GM21367 (cell line): ENCODE measurements around the gene HOXB8.

Source experiments
- ATAC-seq: cut with Tn5 transposase; IDR thresholded peaks from one replicate; pipeline ENCODE4 v1.9.1; 2021; ENCODE audit not compliant: unreplicated experiment

The HOXB8 gene

DNA sequence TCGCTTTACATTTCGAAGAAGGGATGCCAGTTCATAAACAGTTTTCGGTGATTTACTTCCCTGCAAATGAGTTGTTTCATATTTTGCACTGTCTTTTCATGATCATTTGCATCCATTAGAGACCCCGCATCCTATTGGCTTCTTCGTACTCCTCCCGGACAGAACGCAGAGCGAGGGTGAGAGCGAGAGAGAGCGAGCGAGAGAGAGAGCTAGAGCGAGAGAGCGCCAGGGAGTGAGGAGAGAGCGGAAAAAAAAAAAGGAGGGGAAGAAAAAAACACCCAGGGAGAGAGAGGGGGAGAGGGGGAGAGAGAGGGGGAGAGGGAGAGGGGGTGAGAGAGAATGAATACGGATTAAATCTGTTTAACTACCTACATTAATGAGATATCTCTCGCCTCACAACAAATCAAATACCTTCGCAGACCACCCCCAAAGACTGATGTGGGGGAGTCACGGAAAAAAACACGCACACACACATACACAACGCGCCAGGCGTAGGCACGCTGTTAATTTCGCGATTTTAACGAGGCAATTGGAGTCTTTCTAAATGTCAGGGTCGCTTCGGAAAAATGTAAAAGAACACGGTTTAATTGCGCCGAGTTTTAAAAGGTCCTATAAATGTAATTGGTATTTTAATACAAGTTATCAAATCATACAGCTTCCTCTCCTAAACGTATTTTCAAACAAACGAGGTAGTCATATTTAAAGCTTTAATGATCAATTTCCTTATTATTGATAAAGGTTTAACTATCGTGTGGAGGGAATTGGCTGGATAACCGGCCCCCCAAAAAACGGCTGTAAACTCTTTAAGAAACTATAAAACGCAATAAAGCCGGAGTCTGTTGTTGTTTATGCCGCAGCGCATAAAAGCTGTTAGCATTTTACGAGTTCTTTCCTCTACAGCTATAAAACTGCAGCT lies at the start of gene HOXB8:
TSS of gene HOXB8 (minus strand) at position 246 of the 916 bp plus-strand sequence. CDS start 588 bp downstream, outside the sequence.
- no peak for ATAC-seq

DNA sequence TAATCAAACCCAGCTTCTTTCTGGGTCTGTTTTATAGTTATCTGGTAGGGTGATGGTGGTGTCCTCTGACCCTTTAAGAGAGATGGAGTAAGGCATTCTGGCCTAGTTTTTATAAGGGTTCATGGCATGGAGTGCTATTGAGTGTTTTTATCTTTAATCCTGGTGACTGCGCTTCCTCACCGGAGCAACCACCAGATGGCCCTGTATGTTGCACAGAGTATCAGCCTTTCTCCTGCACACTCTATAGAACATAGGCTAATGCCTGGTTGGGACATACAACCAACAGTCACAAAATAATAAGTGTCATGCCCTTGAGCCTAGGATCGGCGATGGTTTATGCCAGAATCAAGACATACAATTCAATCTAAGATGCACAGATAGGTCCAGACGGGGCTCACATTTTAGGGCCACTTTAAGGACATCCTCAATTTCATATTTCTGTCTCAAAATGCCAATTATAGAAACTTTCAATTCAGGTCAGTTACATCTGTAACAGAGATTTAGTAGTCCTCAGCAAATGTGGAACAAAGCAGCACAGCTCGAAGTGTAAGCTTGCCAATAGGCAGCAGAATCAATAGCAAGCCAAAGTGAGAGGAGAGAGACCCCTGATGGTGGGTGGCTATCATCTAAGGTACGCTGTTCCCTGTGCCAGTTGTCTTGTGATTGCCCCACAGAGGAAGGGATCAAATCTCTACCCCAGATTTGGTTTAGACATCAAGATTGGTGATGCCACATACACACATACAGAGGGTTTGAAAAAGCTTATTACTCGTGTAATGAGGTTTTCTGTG lies 48.2 kb upstream of the HOXB8 start:
- ATAC-seq = no peak

DNA sequence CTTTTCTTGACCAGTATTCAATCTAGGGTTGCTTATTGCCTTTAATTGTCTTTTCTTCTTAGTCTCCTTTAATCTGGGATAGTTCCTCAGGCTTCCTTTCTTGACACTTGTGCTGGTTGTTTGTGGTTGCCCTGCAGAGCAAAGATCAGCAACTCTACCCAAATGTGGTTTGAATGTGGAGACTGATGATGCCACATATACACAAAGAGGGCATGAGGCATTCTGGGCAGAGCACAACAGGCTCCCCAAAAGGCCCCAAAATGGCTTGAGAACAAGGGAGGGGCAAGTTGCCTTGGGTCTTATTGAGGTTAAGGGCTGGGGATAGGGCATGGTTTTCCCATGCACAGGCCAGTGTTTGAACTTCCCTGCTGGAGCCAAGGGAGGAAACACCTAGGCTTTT lies 40.8 kb upstream of the HOXB8 start:
- no peak for ATAC-seq

DNA sequence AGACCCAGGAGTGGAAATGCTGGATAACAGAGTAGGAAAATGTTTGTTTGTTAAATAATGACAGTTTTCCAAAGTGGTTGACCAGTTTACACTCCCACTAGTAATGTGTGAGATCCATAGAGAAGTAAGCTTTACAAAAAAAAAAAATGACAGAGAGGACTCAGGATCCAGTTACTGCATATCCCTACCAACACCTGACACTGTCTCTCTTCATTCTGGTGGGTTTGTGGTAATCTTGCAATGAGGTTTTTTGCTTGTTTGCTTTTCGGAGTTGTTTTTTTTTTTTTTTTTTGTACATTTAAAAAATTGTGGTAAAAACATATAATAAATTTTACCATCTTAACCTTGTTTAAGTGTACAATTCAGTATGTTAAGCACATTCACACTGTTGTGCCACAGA lies 34.6 kb upstream of the HOXB8 start:
- ATAC-seq = no peak

DNA sequence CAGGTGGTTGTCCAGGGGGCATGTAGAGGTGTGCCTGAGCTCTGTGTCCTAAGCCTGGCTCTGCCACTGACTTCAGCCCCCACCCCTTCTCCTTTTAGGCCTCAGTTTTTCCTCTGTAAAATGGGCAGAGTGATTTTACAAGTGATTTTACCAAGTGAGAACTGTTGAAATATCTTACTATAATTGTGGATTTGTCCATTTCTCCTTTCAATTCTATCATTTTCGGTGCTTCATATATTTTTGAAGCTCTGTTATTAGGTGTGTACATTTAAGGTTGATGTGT lies 32.8 kb upstream of the HOXB8 start:
- no peak for ATAC-seq

DNA sequence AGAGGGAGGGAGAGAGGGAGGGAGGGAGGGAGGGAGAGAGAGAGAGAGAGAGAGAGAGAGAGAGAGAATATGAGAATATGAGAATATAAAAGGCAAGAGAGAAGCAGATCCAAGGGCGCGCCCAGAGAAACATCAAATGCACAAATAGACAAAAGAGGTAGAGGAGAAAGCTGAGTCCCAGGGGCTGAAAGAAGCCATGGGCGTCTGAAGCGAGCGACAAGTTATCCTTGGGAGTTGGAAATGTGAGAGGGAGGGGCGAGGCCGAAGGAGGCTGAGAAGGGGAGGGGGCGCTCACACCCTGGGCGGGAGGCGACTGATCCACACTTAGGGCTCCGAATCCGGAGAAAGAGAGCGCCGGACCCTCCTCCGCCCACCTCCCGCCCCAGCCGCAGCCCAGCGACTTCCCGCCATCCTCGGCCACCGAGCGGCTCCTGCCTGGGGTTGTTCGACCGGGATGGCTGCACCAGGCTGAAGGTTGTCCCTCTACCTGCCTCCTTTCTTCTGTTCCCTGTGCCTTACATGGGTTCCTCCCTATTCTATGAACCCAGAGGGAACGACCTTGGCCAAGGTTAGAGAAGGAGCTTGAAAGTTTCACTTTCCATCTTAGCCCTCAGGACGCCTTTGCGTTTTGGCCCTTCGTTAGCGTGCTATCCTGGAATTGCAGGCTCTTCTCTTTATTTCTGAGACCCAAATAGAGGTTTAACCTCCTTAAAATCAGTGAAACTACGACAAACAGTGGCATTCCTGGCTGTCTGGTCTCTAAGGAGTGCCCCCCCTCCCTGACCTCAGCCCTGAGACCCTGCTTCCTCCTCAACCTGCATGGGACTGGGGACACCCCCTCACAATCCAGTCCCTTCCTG lies 32.2 kb upstream of the HOXB8 start:
- no peak for ATAC-seq

DNA sequence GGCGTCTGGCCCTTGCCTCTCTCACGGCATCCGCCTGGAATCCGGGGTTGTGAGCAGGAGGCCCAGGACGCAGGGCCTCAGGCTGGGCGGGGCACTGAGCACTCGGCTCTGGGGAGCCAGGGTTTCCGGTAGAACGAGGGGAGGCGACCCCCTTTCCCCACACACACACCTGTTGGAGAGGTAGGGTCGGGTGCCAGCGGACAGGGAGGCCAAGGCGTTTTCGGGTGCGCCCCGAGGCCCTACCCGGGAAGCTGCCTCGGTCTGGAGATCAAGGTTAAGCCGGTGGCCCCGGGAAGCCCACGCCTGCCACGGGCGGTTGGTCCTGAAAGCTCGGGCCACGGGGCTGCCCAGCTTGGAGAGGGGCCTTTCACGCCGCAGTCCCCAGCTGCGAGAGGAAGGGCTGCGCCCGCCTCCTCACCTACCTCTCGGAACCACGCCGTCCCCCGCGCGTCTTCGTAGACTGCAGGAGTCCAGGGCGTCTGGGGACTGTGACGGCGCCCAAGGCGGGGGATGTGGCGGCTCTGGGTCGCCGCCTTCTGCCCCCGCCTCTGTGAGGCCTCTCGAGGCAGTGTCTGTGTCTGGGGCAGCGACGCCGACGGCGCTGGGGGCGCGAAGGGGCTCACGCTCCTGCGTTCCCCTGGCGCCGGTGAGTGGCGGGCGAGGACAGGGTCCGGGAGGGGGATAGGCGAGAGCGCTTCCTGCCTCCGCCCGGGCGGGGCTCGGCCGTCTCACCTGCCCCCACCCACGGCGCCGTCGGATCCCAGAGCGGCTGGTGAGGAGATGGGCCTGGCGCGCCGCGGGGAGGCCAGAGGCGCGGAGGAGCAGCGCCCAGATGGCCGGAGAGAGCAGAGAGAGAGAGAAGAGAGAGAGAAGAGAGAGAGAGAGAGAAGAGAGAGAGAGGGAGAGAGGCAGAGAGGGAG lies 31.4 kb upstream of the HOXB8 start:
- no peak for ATAC-seq

DNA sequence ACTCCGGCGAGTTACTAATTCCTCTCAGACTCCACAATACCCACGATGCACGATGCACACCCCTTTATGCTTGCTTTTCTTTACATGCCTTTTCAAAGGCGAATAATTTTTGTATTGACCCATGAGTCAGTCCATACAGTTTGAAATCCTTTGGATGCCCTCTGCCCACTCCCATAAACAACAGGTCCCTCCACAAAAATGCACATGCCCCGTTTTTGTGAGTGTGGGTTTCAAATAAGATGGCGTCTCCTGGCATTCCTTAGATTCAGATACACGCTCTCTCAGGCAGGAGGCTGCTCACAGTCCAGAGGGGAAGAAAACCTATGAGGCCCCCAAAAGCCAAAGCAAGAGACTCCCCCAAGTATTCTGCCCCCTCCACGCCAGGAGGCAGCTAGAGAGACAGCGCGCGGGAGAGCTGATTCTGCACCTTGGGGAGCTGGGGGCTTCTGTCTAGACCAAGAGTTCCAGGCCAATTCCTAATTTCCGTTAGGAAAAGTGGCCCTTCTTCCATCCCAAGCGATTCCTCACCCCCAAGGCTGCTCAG lies 30.6 kb upstream of the HOXB8 start:
- no peak for ATAC-seq

DNA sequence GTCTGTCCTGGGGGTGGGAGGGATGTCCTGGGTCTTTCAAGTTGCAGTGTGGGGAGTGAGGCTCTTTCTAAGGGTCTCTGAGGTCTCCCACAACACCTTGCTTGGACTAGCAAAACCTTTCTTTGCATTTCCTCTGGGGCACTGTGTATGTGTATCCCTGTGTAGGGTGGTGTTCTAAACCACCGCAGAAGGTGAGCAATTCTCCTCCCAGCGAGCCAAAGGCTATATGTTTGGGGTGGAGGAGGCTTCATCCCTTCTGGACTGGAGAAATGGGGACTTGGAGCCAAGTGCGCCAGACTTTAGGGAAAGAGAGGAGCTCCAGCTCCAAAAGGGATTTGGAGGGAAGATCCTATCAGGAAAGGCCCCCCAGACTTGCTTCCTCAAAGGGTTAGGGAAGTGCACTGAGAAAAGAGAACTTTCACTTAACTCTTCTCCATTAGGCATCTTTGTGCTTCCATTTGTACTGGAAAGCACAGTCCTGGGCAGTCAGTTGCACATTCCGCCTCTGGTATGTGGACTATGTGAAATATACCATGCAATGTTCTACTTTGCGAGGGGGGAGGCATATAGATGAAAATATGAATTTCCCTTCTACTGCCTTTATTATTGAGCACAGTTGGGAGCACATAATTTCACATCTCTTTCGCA lies 29.9 kb upstream of the HOXB8 start:
- no peak for ATAC-seq

DNA sequence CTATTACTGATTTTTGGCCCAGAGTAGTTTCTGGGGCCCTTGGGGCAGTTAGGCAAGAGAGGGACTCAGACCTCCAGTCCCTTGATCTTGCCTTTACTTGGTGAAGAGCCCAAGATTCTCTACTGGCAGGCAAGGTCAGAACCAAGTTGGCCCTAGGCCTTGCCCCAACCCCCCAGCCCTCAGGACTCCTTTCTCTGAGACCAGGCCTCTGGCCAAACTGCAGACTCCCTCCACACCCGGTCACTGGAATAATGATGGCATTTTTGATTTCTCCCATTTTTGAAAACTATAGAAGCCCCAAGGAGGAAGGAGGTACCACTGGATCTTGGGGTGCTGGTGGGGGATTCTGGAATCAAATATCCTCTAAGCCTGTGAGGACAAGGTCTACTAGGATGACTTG lies 29.1 kb upstream of the HOXB8 start:
- no peak for ATAC-seq

DNA sequence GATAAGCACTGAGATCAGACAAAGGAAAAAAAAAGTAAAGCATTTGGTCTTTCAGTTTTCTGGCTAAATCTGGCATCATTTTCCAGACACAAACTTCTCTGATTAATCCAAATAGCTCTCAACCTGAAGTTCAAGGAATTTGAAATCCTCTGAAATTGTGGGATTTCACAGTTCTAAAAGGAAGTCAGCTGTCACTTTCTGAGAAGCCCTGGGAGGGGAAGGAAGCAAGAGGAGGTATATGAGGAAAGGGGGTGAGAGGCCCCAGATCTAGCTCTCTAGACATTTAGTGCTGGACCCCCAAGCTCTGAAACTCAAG lies 28.6 kb upstream of the HOXB8 start:
- no peak for ATAC-seq

DNA sequence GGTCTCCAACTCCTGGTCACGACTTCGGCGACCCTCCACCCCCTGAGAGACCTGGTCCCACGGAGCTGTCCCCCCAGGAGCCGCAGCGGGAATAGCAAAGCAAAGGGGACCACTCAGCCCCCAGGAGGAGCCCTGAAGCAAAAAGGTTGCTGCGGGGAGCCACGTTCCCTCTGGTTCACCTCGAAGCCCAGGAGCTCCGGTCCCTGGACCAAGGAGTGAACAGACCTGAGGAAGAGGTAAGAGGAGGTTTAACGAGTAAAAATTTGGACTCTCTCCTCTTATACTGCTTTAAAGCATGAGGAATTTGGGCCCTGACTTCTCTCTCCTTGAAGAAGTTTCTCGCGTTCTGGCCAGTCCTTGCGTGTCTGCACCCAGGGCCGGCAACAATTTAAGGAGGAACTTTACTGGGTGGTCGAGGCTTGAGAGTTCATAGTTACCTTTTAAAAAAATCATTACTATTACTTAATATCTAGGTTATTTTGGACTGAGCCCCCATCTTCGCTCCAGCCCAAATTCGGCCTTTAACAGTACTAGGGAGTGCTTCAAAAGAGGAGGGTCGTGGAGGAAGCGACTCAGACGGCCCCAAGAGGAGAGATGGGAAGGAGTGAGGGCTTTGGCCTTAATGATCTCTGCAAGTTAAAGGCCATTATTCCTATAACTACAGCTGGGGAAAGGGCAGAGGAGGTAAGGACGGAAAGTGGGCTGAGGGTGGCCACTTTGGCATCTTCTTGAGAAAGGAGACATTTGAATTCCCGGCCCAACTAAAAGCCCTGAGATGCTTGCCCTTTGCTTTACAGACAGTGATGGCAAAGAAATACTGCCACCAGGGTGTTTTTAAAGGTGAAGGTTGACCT lies 28.0 kb upstream of the HOXB8 start:
- ATAC-seq = no peak

DNA sequence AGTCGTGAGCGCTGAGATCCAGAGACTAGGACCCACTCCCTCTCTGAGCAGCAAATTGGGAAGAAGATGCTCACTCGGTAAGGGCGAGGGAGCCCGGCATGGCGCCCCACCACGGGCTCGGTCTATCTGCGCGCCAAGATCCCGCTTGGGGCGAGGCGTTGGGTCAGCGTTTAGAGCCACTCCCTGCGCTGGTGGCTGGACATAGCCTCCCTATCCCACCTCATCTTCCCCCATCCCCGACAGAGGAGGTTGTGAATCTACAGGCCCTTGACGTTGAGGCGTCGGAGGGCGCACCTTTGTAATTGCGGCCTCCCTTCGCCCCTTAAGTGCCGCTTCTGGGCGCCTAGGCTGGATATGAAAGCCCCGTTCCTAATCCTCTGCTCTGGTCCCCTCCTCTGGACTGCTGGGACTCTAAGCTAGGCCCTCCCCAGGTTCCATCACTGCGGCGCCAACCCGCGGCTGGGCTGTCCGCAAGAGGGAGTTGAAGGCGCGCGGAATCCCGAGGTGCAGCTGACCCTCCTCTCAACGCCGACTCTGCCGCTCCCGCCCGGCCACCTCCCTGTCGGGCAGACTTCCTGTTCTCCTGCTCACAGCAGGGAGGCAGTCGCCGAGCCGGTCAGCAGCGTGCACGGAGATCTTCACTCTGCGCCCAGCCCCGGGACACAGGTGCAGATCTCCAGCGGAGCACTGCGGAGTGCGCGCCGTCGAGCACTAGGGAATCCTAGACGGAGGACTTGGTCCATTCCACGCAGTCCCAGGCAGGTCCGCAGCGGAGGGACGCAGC lies 27.2 kb upstream of the HOXB8 start:
- no peak for ATAC-seq

DNA sequence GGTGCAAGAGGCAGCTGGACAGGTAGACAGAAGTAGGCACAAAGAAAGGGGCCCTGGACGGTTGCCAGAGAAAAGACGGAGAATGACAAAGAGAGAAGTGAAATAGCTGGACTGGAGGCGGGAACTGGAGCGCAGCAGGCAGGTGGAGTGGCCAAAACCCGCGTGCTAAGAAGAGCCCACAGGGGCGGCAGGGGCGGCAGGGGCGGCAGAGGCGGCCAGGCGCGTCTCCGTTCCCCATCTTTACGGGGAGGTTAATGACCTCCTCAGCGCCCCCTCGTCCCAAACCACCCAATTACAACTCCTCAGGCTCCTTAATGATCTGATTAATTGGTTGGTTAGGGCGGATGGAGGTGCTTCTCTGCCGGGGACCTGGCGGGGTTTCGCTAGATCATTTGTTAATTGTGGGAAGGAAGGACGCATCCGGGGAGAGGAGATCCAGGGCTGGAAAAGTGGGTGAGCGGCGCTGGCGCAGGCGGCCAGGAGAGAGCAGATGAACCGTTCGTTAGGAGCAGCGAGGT lies 26.5 kb upstream of the HOXB8 start:
- ATAC-seq = no peak

DNA sequence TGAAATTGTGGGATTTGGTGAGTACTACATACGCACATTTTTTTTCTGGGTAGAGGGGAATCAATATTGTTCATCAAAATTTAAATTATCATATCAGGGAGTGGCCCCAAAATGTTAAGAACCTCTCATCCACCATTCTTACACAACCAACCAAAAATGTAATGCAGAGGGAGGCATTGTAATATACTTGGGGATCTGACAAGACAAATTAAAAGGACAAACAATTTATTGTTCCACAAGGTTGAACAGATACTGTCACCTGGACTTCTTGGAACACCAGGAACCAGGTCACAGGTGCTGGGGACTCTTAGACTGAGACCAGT lies 25.7 kb upstream of the HOXB8 start:
- ATAC-seq = no peak

DNA sequence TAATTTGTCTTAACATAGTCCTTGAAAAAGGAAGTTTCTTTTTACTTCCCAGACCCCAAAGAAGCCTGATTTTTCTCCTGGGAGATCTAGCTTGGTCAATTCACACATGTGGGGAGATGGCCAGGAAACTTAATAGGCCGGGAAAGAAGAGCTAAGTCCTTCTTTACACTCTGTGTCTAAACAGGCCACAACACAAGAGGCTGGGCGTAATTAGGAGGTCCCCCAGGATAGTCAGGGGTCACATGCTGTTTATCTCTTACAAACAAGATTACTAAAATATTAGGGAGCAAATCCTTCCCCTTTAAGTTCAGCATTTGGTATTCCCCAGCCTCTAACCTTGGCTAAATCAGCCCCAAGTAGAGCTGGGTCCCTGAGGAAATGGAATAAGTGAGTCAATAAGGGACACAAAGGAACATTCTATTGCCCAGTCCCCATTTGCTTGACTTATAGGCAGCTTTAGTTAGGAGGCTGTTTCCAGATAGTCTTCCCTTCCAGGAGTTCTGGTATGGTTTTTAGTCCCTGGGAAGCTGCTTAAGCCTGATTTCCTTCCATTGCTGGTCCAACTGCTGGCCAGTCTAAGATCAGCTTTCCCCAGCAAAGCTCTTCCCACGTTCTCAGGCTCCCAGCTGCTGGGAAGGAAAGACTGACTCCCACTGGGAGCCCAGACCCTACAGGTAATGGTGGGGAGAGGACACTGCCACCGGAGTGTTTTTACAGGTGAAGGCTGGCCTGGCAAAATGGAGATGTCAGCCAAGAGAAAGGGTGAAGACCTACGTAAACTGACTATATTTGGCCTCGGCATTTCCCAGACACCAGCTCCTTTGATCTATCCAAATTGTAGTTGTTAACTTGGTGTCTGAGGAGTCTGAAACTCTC lies 25.1 kb upstream of the HOXB8 start:
- no peak for ATAC-seq

DNA sequence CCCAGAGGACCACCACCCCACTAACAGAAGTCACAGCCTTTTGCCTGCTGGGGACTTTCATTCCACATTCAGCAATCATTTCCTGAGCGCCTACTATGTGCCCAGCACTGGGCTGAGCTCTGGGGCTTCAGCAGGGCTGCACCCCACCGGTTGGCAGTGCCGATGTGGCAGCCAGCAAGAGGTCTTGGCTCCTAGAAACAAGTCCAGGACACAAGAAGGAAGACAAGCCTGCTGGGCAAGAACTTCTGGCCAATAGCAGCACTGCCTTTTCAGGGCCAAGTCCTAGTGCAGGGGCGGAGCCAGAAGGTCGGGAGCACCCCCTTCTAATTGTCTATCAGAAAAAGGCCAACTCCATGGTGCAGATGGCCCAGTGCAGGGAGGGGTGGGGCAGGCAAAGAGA lies 24.0 kb upstream of the HOXB8 start:
- no peak for ATAC-seq
